ENCODE results near the gene CDH6.

The CDH6 gene

GRCh38 chr5:31193591-31194467 lies at the start of gene CDH6:
Gene CDH6 (plus strand): TSS chr5:31193686. CDS start chr5:31267474, 73,788 bp downstream.
- H3K36me3 Mint-ChIP-seq: no peaks in the 10 kb centered on the region
- DNase-seq (ENCODE audit: low spot score in 2 of 2) (no peak), ATAC-seq (no peak)
- H3K4me3 Mint-ChIP-seq: no peak within 1 kb of the TSS
- no peak within 1 kb of the TSS for H3K27ac Mint-ChIP-seq
- no peaks in the 10 kb centered on the region for H3K4me1 Mint-ChIP-seq
- peaks cover 3% of the 10 kb centered on the region for H3K9me3 Mint-ChIP-seq

- Mint-ChIP-seq H3K36me3 (no peaks in the 10 kb centered on the region), H3K4me1 (no peaks in the 10 kb centered on the region), H3K9me3 (peaks cover 14% of the 10 kb centered on the region), H3K27ac (no peak overlapping the region), H3K4me3 (no peak overlapping the region)
- ATAC-seq (no peak), DNase-seq (ENCODE audit: low spot score in 2 of 2) (no peak)
Observed at GRCh38 chr5:31144364-31144763, 49.1 kb upstream of the CDH6 start.

- no peaks in the 10 kb centered on the region for H3K4me1 Mint-ChIP-seq
- ATAC-seq (no peak), DNase-seq (ENCODE audit: low spot score in 2 of 2) (no peak)
- H3K4me3 Mint-ChIP-seq: no peak overlapping the region
- no peaks in the 10 kb centered on the region for H3K36me3 Mint-ChIP-seq
- H3K27ac Mint-ChIP-seq: no peak overlapping the region
- peaks cover 8% of the 10 kb centered on the region for H3K9me3 Mint-ChIP-seq
Observed at GRCh38 chr5:31148959-31149475, 44.5 kb upstream of the CDH6 start.

- no peaks in the 10 kb centered on the region for H3K36me3 Mint-ChIP-seq
- no peaks in the 10 kb centered on the region for H3K4me1 Mint-ChIP-seq
- DNase-seq (ENCODE audit: low spot score in 2 of 2): no peak
- ATAC-seq: no peak
- H3K9me3 Mint-ChIP-seq: peaks cover 13% of the 10 kb centered on the region
- no peak overlapping the region for H3K4me3 Mint-ChIP-seq
- no peak overlapping the region for H3K27ac Mint-ChIP-seq
Observed at GRCh38 chr5:31153521-31153920, 40.0 kb upstream of the CDH6 start.

GRCh38 chr5:31156631-31157160 lies 36.8 kb upstream of the CDH6 start:
- no peaks in the 10 kb centered on the region for H3K4me1 Mint-ChIP-seq
- H3K36me3 Mint-ChIP-seq: no peaks in the 10 kb centered on the region
- no peak for ATAC-seq
- no peak overlapping the region for H3K4me3 Mint-ChIP-seq
- DNase-seq (ENCODE audit: low spot score in 2 of 2): no peak
- no peak overlapping the region for H3K27ac Mint-ChIP-seq
- peaks cover 16% of the 10 kb centered on the region for H3K9me3 Mint-ChIP-seq

GRCh38 chr5:31157720-31158119 lies 35.8 kb upstream of the CDH6 start:
- no peak overlapping the region for H3K27ac Mint-ChIP-seq
- DNase-seq (ENCODE audit: low spot score in 2 of 2): no peak
- H3K36me3 Mint-ChIP-seq: no peaks in the 10 kb centered on the region
- H3K4me3 Mint-ChIP-seq: no peak overlapping the region
- H3K4me1 Mint-ChIP-seq: no peaks in the 10 kb centered on the region
- ATAC-seq: no peak
- peaks cover 13% of the 10 kb centered on the region for H3K9me3 Mint-ChIP-seq

- no peak for DNase-seq (ENCODE audit: low spot score in 2 of 2)
- H3K9me3 Mint-ChIP-seq: peaks cover 13% of the 10 kb centered on the region
- no peaks in the 10 kb centered on the region for H3K4me1 Mint-ChIP-seq
- ATAC-seq: no peak
- no peak overlapping the region for H3K4me3 Mint-ChIP-seq
- H3K27ac Mint-ChIP-seq: no peak overlapping the region
- no peaks in the 10 kb centered on the region for H3K36me3 Mint-ChIP-seq
Observed at GRCh38 chr5:31158686-31159085, 34.8 kb upstream of the CDH6 start.

- no peak overlapping the region for H3K4me3 Mint-ChIP-seq
Observed at GRCh38 chr5:31161781-31162181, 31.7 kb upstream of the CDH6 start.

GRCh38 chr5:31165729-31166128 lies 27.8 kb upstream of the CDH6 start:
- no peak for ATAC-seq
- Mint-ChIP-seq H3K9me3 (no peaks in the 10 kb centered on the region), H3K36me3 (no peaks in the 10 kb centered on the region)

More at GRCh38 chr5:31161781-31162181, 31.7 kb upstream of the CDH6 start:
- Mint-ChIP-seq H3K27ac (no peak overlapping the region), H3K9me3 (peaks cover 10% of the 10 kb centered on the region), H3K36me3 (no peaks in the 10 kb centered on the region), H3K4me1 (no peaks in the 10 kb centered on the region)
- DNase-seq (ENCODE audit: low spot score in 2 of 2): no peak
- ATAC-seq: no peak

GRCh38 chr5:31169379-31169778 lies 24.1 kb upstream of the CDH6 start:
- H3K27ac Mint-ChIP-seq: no peak overlapping the region
- H3K4me1 Mint-ChIP-seq: no peaks in the 10 kb centered on the region
- ATAC-seq (no peak), DNase-seq (ENCODE audit: low spot score in 2 of 2) (no peak)
- H3K4me3 Mint-ChIP-seq: no peak overlapping the region
- H3K36me3 Mint-ChIP-seq: no peaks in the 10 kb centered on the region
- H3K9me3 Mint-ChIP-seq: peaks cover 3% of the 10 kb centered on the region

More at GRCh38 chr5:31165729-31166128, 27.8 kb upstream of the CDH6 start:
- Mint-ChIP-seq H3K27ac (no peak overlapping the region), H3K4me1 (no peaks in the 10 kb centered on the region), H3K4me3 (no peak overlapping the region)
- no peak for DNase-seq (ENCODE audit: low spot score in 2 of 2)

GRCh38 chr5:31172881-31173280 lies 20.6 kb upstream of the CDH6 start:
- no peaks in the 10 kb centered on the region for H3K4me1 Mint-ChIP-seq
- H3K27ac Mint-ChIP-seq: no peak overlapping the region
- peaks cover 3% of the 10 kb centered on the region for H3K9me3 Mint-ChIP-seq
- DNase-seq (ENCODE audit: low spot score in 2 of 2) (no peak), ATAC-seq (no peak)
- no peak overlapping the region for H3K4me3 Mint-ChIP-seq
- no peaks in the 10 kb centered on the region for H3K36me3 Mint-ChIP-seq

- ATAC-seq (no peak), DNase-seq (ENCODE audit: low spot score in 2 of 2) (no peak)
- Mint-ChIP-seq H3K4me1 (no peaks in the 10 kb centered on the region), H3K27ac (no peak overlapping the region), H3K4me3 (no peak overlapping the region), H3K9me3 (peaks cover 8% of the 10 kb centered on the region), H3K36me3 (no peaks in the 10 kb centered on the region)
Observed at GRCh38 chr5:31173614-31174013, 19.9 kb upstream of the CDH6 start.

GRCh38 chr5:31181376-31181987 lies 12.0 kb upstream of the CDH6 start:
- H3K4me3 Mint-ChIP-seq: no peak overlapping the region
- ATAC-seq: no peak

GRCh38 chr5:31182136-31182535 lies 11.3 kb upstream of the CDH6 start:
- H3K36me3 Mint-ChIP-seq: no peaks in the 10 kb centered on the region
- H3K4me1 Mint-ChIP-seq: no peaks in the 10 kb centered on the region
- peaks cover 6% of the 10 kb centered on the region for H3K9me3 Mint-ChIP-seq
- ATAC-seq (no peak), DNase-seq (ENCODE audit: low spot score in 2 of 2) (no peak)
- H3K27ac Mint-ChIP-seq: no peak overlapping the region
- H3K4me3 Mint-ChIP-seq: no peak overlapping the region

More at GRCh38 chr5:31181376-31181987, 12.0 kb upstream of the CDH6 start:
- Mint-ChIP-seq H3K9me3 (peaks cover 6% of the 10 kb centered on the region), H3K27ac (no peak overlapping the region), H3K4me1 (no peaks in the 10 kb centered on the region), H3K36me3 (no peaks in the 10 kb centered on the region)
- DNase-seq (ENCODE audit: low spot score in 2 of 2): no peak

GRCh38 chr5:31185951-31186350 lies 7.5 kb upstream of the CDH6 start:
- Mint-ChIP-seq H3K36me3 (no peaks in the 10 kb centered on the region), H3K9me3 (no peaks in the 10 kb centered on the region), H3K4me1 (no peaks in the 10 kb centered on the region), H3K4me3 (no peak overlapping the region), H3K27ac (no peak overlapping the region)
- DNase-seq (ENCODE audit: low spot score in 2 of 2): no peak
- no peak for ATAC-seq

Data from stimulated activated effector memory CD8-positive, alpha-beta T cell treated with anti-CD3 and anti-CD28 coated beads, Interleukin-12 subunit alpha, Interleukin-12 subunit beta, amount 100 ng/mL, for 72 hours (primary cell).